Stimulated activated CD4-positive, alpha-beta T cell treated with anti-CD3 and anti-CD28 coated beads, Interleukin-12 subunit alpha, Interleukin-12 subunit beta, amount 100 ng/mL, for 4 hours (primary cell): ENCODE data around the gene LILRA5.
"Not testable (repeated sequence)": the region's sequence is repeated elsewhere in the genome, so short reads cannot be mapped to it uniquely, and the experiment has no call there.

Source experiments
- DNase-seq: peaks from one replicate; pipeline ENCODE4 v3.0.0-alpha.2; 2020

Gene LILRA5

GRCh38 chr19:54333586-54334298 lies 20.8 kb upstream of the LILRA5 start:
- no peak for DNase-seq

- DNase-seq: no peak
Observed at GRCh38 chr19:54332149-54332548, 19.2 kb upstream of the LILRA5 start.

GRCh38 chr19:54331626-54332025 lies 18.7 kb upstream of the LILRA5 start:
- no peak for DNase-seq

DNA sequence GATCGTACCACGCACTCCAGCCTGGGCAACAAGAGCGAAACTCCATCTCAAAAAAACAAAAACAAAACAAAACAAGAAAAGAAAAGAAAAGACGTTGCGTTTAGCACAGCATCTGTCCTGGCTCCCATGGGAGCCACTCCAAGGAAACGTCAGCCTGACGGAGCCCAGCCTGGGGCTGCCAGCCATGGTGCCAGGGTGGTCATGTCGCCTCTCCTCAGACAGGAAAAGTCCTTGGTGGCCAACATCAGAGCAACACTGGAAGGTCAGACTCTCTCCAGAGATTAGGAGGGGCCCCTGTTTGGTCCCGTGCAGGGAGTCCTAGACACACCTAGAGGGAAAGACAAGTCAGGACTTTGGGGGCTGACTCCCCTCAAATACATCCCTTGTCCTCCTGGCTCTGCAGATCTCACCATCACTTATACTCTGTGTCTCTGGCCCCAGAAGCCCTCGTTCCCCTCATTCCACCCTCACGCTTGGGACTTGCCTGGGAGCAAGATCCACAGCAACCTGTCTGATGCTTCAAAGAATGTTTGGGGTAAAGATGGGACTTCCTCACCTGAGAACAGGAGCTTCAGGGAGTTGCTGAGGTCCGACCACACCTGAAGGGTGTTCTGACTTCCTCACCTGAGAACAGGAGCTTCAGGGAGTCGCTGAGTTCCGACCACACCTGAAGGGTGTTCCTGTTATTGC lies 16.7 kb upstream of the LILRA5 start:
- DNase-seq: no peak

- DNase-seq: not testable (repeated sequence)
Observed at GRCh38 chr19:54328781-54329180, 15.8 kb upstream of the LILRA5 start.

DNA sequence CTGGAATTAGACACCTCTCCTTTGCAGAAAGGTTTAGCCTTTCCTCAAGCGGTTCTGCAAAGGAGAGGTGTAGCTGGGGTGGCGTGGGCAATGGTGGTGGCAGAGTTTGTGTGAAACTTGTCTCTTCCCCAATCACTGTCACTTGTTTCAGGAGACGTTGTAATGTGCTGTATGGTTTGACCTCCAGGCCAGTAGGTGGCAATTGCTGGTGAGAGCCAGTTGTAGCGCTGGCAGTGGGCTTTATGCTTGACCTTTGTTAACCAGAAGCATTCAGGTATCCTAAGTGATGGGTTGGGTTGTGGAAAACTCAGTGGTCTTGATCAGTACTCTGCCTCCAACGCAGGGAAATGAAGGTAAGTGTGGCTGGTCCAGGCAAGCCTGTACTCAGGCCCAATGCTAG lies 12.7 kb upstream of the LILRA5 start:
- no peak for DNase-seq

DNA sequence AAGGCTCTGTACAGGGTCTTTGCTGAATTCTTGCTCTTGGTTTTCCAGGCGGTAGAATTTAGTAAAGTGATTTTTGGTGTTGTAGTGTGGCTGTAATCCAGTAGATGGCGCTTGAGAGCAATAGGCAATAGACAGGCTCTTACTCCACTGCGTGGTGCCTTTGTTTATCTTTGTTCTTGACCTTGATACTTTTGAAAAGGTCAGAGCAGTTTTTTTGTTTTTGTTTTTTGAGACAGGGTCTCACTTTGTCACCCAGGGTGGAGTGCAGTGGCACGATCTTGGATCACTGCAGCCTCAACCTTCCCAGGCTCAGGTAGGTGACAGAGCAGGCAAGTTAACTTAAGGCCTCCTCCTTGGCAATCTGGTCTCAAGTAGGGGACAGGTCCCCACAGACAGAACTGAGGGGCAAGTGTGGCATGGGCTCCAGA lies 12.2 kb upstream of the LILRA5 start:
- peak; percentile 33 for DNase-seq

- DNase-seq: no peak
Observed at GRCh38 chr19:54324071-54324470, 11.1 kb upstream of the LILRA5 start.

- DNase-seq: not testable (repeated sequence)
Observed at GRCh38 chr19:54322934-54323333, 10.0 kb upstream of the LILRA5 start.

DNA sequence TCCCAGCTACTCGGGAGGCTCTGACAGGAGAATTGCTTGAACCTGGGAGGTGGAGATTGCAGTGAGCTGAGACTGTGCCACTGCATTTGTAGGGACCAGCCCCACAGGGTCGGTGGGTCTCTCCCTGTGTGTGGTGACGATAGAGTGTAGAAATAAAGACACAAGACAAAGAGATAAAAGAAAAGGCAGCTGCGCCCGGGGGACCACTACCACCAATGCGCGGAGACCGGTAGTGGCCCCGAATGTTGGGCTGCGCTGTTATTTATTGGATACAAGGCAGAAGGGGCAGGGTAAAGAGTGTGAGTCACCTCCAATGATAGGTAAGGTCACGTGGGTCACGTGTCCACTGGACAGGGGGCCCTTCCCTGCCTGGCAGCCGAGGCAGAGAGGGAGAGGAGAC lies 9.3 kb upstream of the LILRA5 start:
- not testable (repeated sequence) for DNase-seq

DNA sequence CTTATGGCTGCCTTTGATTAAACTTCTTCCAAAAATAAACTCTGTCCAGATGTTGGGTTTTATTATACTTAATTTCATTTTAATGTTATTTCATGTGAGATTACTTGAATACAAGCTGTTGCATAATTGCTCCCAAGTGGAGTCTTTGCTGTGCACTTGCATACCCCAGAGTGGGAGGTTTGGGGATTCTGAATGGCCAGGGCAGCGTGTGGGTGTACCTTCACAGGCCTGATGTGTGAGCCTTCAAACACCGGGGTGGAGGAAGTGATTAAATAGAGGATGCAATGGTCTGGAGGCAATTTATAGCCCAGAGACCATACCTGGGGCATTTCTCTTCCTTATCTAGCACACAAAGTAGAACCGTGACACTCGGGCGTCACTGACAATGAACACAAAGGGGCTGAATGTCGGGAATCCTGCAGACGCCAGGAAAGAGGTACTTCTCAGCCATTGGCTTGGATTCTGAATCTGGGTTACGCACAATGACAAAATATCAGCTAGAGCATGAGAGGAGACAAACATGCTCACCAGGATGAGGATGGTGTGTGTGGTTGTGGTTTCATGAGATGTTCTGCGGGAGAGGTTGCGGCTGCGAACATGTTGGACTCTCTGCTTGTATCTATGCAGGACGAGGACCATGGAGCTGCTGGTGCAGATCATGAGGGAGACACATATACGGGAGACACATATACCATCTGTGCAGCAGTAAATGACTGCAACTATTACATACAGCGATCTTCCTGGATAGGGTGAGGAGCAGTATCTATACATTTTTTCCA lies 7.1 kb upstream of the LILRA5 start:
- no peak for DNase-seq

DNA sequence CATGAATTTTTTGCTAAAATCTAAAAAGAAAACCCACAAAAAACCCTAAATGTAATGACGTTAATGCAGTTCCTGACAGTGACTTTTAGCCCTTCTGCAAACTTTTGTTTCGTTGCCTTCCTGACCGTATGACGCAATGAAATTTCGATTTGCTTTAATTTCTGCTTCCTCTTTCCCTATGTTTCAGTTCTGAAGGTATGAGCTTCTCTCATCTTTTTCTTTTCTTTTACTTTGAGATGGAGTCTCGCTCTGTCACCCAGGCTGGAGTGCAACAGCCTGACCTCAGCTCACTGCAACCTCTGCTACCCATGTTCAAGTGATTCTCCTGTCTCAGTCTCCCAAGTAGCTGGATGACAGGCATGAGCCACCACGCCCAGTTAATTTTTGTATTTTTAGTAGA lies 6.1 kb upstream of the LILRA5 start:
- DNase-seq: no peak

GRCh38 chr19:54317965-54318240 lies 4.9 kb upstream of the LILRA5 start:
- no peak for DNase-seq

GRCh38 chr19:54317108-54317964 lies 4.4 kb upstream of the LILRA5 start:
- DNase-seq: no peak

DNA sequence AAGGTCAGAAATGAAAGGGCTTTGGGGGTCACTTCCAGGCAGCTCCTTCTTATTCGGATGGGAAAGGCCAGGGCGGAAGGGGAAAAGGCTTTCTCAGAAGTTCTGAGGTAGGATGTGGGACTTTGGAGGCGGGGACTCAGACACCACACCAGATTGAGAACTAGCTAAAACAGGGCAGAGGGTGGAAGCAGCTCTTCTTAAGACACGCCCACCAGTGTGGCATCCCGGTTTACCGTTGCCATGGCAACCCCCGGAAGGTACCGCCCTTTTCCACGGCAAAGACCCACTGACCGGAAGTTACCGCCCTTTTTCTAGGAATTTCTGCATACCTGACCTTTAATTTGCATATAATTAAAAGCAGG lies 3.8 kb upstream of the LILRA5 start:
- no peak for DNase-seq

DNA sequence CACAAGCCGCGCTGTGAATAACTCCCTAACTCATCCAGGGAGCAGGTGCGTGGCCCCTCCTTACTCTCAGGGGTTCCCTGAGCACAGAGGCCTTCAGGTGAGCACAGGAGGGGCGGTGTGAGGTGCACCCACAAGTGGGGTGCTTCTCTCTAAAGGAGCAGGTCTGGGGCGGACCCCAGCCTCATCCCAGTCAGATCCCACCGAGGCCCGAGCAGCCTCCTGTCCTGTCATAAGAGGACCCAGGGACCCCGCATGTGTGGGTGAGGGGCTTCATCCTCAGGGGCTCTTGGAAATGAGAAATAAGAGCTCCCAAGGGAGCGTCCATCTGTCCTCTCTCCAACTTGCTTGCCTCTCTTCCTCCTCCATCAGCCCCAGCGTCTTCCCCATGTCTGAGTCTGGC lies 3.0 kb upstream of the LILRA5 start:
- DNase-seq: no peak

- no peak for DNase-seq
Observed at GRCh38 chr19:54312011-54312410, 955 bp downstream of the LILRA5 start.

- DNase-seq: no peak
Observed at GRCh38 chr19:54311486-54311885, 1.5 kb downstream of the LILRA5 start.

GRCh38 chr19:54310543-54310942 lies 2.4 kb downstream of the LILRA5 start:
- DNase-seq: no peak

GRCh38 chr19:54309811-54310210 lies 3.2 kb downstream of the LILRA5 start:
- no peak for DNase-seq

DNA sequence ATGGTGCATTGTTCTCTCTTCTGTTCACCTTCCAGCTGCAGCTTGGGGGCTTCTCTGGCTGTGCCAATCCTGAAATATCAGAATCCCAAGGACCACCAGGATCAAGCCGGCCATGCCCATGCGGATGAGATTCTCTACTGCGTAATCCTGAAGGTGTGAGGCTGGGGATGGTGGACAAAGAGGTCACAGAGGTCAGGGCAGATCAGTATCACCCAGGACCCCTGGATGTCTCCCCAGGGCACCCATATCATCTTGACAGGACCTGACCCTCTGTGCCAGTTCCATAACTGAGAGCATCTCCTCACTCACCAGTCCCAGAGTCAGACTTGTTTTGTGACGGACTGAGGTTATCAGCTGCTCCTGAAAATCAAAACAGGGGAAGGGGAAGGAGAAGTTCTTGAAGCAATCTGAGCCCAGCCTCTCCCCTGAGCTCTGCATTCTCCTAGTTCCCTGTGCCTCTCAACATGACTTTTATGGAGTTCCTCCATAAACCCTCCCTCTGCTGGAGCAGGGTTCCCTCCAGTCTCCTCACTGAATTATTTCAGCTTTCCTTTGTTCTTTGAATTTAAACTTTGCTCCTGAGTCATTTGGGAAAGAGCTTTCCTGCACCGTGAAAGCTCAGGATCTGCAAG lies 5.5 kb downstream of the LILRA5 start:
- DNase-seq: no peak

DNA sequence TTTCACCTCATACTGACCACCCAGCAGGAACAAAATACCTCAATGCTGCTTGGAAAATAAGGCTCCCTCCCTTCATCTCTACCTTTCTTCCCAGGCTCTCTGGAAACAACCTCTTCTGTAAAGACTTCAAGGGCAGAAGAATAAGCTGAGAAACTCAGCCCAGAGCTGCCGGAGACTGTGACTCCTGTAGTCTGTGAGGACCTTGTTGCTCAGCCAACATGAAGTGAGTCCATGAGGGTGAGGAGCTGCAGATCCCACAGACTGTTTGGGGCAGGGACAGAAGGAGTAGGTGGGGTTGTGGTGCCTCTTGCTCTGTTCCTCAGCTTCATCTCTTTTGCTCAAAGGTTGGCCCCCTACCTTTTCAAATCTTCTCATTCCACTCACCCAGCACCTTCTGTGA lies 7.8 kb downstream of the LILRA5 start:
- DNase-seq: no peak

GRCh38 chr19:54302257-54302656 lies 10.7 kb downstream of the LILRA5 start:
- no peak for DNase-seq
